K562 (cell line): Measurements from ENCODE around the gene INHBC. TPM values are rescaled to one million over a fixed set of nuclear protein-coding genes. Genes with fewer than 3 reads are reported as not detected.

ENCODE experiments used
- CBFB ChIP-seq: sonication (generic); formaldehyde crosslinking; IDR thresholded peaks from 2 replicates; pipeline ENCODE4 v1.4.0; 2020; ENCODE audit warnings: mild to moderate bottlenecking, missing genetic modification reagents
- CTBP1 ChIP-seq: fragments of 450-650 bp; IDR thresholded peaks from 2 replicates; pipeline ENCODE4 v1.6.1; 2016; ENCODE audit warnings: borderline replicate concordance
- GABPA ChIP-seq: fragments of 200-800 bp; sonication (Bioruptor generic); conservative IDR thresholded peaks from 2 replicates; pipeline ENCODE4 v1.6.1; 2016; ENCODE audit warnings: low read depth, missing genetic modification characterization, missing compliant biosample characterization
- HOMEZ ChIP-seq: fragments of 250-450 bp; sonication (Bioruptor Pico); IDR thresholded peaks from 2 replicates; pipeline ENCODE4 v1.4.0; 2020; ENCODE audit warnings: mild to moderate bottlenecking, moderate library complexity
- KLF1 ChIP-seq: fragments of 450-650 bp; IDR thresholded peaks from 2 replicates; pipeline ENCODE4 v1.6.1; 2016; ENCODE audit warnings: missing genetic modification characterization, missing compliant biosample characterization
- MEF2A ChIP-seq: IDR thresholded peaks from 2 replicates; pipeline ENCODE4 v1.6.1; 2011; ENCODE audit warnings: low read depth, mild to moderate bottlenecking, low read length, moderate library complexity; ENCODE audit not compliant: control insufficient read depth
- NELFE ChIP-seq: IDR thresholded peaks from 2 replicates; pipeline ENCODE4 v1.6.1; 2011; ENCODE audit warnings: mild to moderate bottlenecking; ENCODE audit not compliant: insufficient read depth, insufficient read length
- PCBP1 ChIP-seq: fragments of 200-400 bp; formaldehyde crosslinking; IDR thresholded peaks from 2 replicates; pipeline ENCODE4 v1.6.1; 2018; ENCODE audit warnings: mild to moderate bottlenecking, low read depth, low read length; ENCODE audit not compliant: poor library complexity, severe bottlenecking
- SMARCB1 ChIP-seq: IDR thresholded peaks from 2 replicates; pipeline ENCODE4 v1.6.1; 2011; ENCODE audit warnings: improper control_type of control experiment, low read depth; ENCODE audit not compliant: insufficient read length
- SNAPC5 ChIP-seq: fragments of 250-450 bp; sonication (Bioruptor Pico); IDR thresholded peaks from 2 replicates; pipeline ENCODE4 v1.8.0; 2021; ENCODE audit warnings: moderate library complexity, mild to moderate bottlenecking, inconsistent platforms
- SREBF1 ChIP-seq: fragments of 150-350 bp; IDR thresholded peaks from 2 replicates; pipeline ENCODE4 v1.6.1; 2014; ENCODE audit warnings: antibody characterized with exemption, low read depth, low read length, borderline replicate concordance
- TAF7 ChIP-seq: fragments of 450-650 bp; IDR thresholded peaks from 2 replicates; pipeline ENCODE4 v1.6.1; 2016; ENCODE audit warnings: missing genetic modification characterization, missing compliant biosample characterization
- UBTF ChIP-seq, 2 experiments: IDR thresholded peaks; 2 replicates each; pipeline ENCODE4 v1.6.1; 2012; ENCODE audit warnings: improper control_type of control experiment in 2 of 2, low read depth in 2 of 2, low read length in 2 of 2, borderline replicate concordance in 1 of 2
- ZNF217 ChIP-seq: sonication (generic); formaldehyde crosslinking; IDR thresholded peaks from 2 replicates; pipeline ENCODE4 v1.8.0; 2022; ENCODE audit warnings: mild to moderate bottlenecking, missing genetic modification reagents
- ZNF57 ChIP-seq: fragments of 450-650 bp; formaldehyde crosslinking; IDR thresholded peaks from 2 replicates; pipeline ENCODE4 v1.4.0; 2020; ENCODE audit warnings: mild to moderate bottlenecking, moderate library complexity
- ZNF699 ChIP-seq: fragments of 250-450 bp; sonication (Bioruptor Pico); IDR thresholded peaks from 2 replicates; pipeline ENCODE4 v1.8.0; 2021; ENCODE audit warnings: mild to moderate bottlenecking, moderate library complexity; ENCODE audit not compliant: insufficient replicate concordance
- ZNF77 ChIP-seq: fragments of 250-450 bp; sonication (Bioruptor Pico); IDR thresholded peaks from 2 replicates; pipeline ENCODE4 v1.5.0; 2020
- ZSCAN29 ChIP-seq: fragments of 450-650 bp; IDR thresholded peaks from 2 replicates; pipeline ENCODE4 v1.6.1; 2017
- polyA plus RNA-seq, 8 experiments: library from polyadenylated mRNA; depleted of rRNA in 4 of 8; stranded (reverse) in 5 of 8; unstranded in 3 of 8; fragments of >200 nt; fragmentation: Nextera tagmentation in 2 of 8; fragmentation: Illumina TruSeq in 1 of 8; extraction: Ambion mirVana in 2 of 8; extraction: Trizol in 1 of 8; gene quantifications; 2 replicates each; pipeline versions ENCODE4 v1.2.1 to v1.2.3, GENCODE V29; 2011 to 2014; ENCODE audit warnings: inconsistent platforms in 1 of 8, missing spikeins in 1 of 8
- total RNA-seq, 7 experiments: library from RNA; depleted of rRNA in 6 of 7; stranded (reverse); fragments of >200 nt in 6 of 7; fragmentation: Illumina TruSeq in 2 of 7; extraction: Trizol in 2 of 7; gene quantifications; 2 replicates each; pipeline versions ENCODE4 v1.2.1 to v1.2.3, GENCODE V29; 2011 to 2021; ENCODE audit warnings: low replicate concordance in 1 of 7
- TF ChIP-seq, protein P1 (sequence below): sonication (generic); formaldehyde crosslinking; IDR thresholded peaks from 2 replicates; pipeline ENCODE4 v1.8.1; 2023; ENCODE audit warnings: missing genetic modification reagents, mild to moderate bottlenecking, borderline replicate concordance

INHBC gene
- total and polyA plus RNA-seq, 9 of the 15 experiments (the other 6 are each of a cell fraction or from before 2014, with no cell fraction given): 0.07 to 0.24 (median 0.15) TPM; not detected in 4

DNA sequence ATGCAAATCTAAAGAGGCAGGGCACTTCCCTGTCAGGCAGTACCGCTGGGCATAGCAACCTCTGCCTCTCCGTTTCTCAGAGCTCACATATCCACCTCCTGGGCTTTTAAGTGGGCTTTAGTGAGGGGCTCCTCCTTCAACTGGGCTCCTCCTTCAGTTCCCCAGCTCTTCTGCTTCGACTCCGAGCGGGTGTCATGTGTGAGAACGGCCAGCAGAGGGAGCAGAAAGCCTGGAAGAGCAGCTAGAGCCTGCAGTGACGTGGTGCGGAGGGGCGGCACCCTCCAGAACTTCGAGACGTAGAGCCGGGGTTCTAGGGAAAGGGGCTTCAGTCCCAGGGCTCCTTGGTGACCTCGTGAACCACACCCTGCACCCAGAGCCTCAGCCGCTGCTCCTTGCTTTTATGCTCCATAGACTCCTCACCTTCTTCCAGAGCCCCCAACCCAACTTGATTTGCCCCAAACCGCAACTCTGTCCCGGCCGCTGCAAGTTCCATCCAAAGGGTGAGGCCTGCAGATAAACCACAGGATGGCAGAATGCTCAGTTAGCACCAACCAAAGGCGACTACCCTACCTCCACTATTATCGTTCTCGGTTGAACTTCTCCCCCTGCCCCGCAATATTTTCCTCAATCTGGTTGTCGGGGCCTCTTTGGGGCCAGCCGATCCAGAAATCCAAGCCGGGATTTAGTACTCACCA is 24.6 kb downstream of the INHBC start (continued):
- no peak for TF ChIP-seq HOMEZ (CRISPR knock-in tag)
- TF ChIP-seq SNAPC5 (CRISPR knock-in tag): no peak
- TF ChIP-seq TAF7 (tag): no peak
- TF ChIP-seq KLF1 (tag): no peak; the same call in 1 of the 2 replicates
- no peak; the same call in 1 of the 2 replicates for TF ChIP-seq GABPA (tag)
- TF ChIP-seq PCBP1: no peak
- TF ChIP-seq, protein P1, sequence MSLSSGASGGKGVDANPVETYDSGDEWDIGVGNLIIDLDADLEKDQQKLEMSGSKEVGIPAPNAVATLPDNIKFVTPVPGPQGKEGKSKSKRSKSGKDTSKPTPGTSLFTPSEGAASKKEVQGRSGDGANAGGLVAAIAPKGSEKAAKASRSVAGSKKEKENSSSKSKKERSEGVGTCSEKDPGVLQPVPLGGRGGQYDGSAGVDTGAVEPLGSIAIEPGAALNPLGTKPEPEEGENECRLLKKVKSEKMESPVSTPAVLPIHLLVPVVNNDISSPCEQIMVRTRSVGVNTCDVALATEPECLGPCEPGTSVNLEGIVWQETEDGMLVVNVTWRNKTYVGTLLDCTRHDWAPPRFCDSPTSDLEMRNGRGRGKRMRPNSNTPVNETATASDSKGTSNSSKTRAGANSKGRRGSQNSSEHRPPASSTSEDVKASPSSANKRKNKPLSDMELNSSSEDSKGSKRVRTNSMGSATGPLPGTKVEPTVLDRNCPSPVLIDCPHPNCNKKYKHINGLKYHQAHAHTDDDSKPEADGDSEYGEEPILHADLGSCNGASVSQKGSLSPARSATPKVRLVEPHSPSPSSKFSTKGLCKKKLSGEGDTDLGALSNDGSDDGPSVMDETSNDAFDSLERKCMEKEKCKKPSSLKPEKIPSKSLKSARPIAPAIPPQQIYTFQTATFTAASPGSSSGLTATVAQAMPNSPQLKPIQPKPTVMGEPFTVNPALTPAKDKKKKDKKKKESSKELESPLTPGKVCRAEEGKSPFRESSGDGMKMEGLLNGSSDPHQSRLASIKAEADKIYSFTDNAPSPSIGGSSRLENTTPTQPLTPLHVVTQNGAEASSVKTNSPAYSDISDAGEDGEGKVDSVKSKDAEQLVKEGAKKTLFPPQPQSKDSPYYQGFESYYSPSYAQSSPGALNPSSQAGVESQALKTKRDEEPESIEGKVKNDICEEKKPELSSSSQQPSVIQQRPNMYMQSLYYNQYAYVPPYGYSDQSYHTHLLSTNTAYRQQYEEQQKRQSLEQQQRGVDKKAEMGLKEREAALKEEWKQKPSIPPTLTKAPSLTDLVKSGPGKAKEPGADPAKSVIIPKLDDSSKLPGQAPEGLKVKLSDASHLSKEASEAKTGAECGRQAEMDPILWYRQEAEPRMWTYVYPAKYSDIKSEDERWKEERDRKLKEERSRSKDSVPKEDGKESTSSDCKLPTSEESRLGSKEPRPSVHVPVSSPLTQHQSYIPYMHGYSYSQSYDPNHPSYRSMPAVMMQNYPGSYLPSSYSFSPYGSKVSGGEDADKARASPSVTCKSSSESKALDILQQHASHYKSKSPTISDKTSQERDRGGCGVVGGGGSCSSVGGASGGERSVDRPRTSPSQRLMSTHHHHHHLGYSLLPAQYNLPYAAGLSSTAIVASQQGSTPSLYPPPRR (CRISPR knock-in tag): no peak
- no peak for TF ChIP-seq SREBF1
- TF ChIP-seq ZNF699 (CRISPR knock-in tag): no peak
- peak; percentile 82; the same call in 1 of the 2 replicates for TF ChIP-seq CBFB
- no peak for TF ChIP-seq SMARCB1
- TF ChIP-seq NELFE: no peak
- no peak for TF ChIP-seq ZNF57 (CRISPR knock-in tag)
- peak; percentile 73; the same call in 1 of the 2 replicates for TF ChIP-seq ZSCAN29
- TF ChIP-seq MEF2A: no peak
- TF ChIP-seq ZNF77 (CRISPR knock-in tag): no peak
- TF ChIP-seq UBTF (IDR thresholded peaks at IDR 0.05; ENCODE audit: borderline replicate concordance in 1 of 2, low read depth in 2 of 2, low read length in 2 of 2): no peak; a peak in 1 of 4 replicates
- no peak for TF ChIP-seq ZNF217 (CRISPR knock-in tag)
- TF ChIP-seq CTBP1: peak; percentile 65
